ENCODE measurements around the gene RHOF. TPM values are rescaled to one million over a fixed set of nuclear protein-coding genes. Genes with fewer than 3 reads are reported as not detected.

RHOF gene
- total and polyA plus RNA-seq, 4 donors: 0.97 to 7.0 (median 3.5) TPM

GRCh38 chr12:121830588-121831265 is 37.2 kb upstream of the RHOF start:
- Histone ChIP-seq H3K27ac (ENCODE audit: low read depth in 1 of 2, low read length in 2 of 2) (no peak overlapping the region), H3K9me3 (ENCODE audit: control insufficient read depth in 4 of 4, low read length in 3 of 4) (no peaks in the 10 kb centered on the region), H3K4me3 (ENCODE audit: low read depth in 1 of 3, low read length in 3 of 3) (no peak overlapping the region), H3K9ac (ENCODE audit: low read depth in 1 of 2, low read length in 2 of 2) (no peak overlapping the region), H3K36me3 (ENCODE audit: control insufficient read depth in 4 of 4, insufficient read depth in 3 of 4, low read depth in 1 of 4, low read length in 3 of 4) (peaks cover 19 to 62% (median 28%) of the 10 kb centered on the region in 4 donors), H3K4me1 (ENCODE audit: control insufficient read depth in 4 of 4, insufficient read depth in 4 of 4, low read length in 3 of 4) (no peaks in the 10 kb centered on the region), H3K27me3 (ENCODE audit: control insufficient read depth in 4 of 4, insufficient read depth in 4 of 4, low read length in 3 of 4) (no peaks in the 10 kb centered on the region)
- 91% methylated on average over 29 of the region's 29 CpGs for WGBS
- DNase-seq (ENCODE audit: low spot score): no peak
- TF ChIP-seq HNF4G (IDR thresholded peaks at IDR 0.05) (no peak), YY1 (IDR thresholded peaks at IDR 0.05) (no peak), JUND (IDR thresholded peaks at IDR 0.05) (no peak), TAF1 (conservative IDR thresholded peaks at IDR 0.05) (no peak), SP1 (IDR thresholded peaks at IDR 0.05) (no peak), FOXA2 (IDR thresholded peaks at IDR 0.05) (no peak), MAX (IDR thresholded peaks at IDR 0.05) (no peak), HNF4A (conservative IDR thresholded peaks at IDR 0.05) (no peak), ZBTB33 (IDR thresholded peaks at IDR 0.05) (no peak)
- TF ChIP-seq, protein P1, sequence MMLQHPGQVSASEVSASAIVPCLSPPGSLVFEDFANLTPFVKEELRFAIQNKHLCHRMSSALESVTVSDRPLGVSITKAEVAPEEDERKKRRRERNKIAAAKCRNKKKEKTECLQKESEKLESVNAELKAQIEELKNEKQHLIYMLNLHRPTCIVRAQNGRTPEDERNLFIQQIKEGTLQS (IDR thresholded peaks at IDR 0.05): no peak
- TF ChIP-seq, protein P2, sequence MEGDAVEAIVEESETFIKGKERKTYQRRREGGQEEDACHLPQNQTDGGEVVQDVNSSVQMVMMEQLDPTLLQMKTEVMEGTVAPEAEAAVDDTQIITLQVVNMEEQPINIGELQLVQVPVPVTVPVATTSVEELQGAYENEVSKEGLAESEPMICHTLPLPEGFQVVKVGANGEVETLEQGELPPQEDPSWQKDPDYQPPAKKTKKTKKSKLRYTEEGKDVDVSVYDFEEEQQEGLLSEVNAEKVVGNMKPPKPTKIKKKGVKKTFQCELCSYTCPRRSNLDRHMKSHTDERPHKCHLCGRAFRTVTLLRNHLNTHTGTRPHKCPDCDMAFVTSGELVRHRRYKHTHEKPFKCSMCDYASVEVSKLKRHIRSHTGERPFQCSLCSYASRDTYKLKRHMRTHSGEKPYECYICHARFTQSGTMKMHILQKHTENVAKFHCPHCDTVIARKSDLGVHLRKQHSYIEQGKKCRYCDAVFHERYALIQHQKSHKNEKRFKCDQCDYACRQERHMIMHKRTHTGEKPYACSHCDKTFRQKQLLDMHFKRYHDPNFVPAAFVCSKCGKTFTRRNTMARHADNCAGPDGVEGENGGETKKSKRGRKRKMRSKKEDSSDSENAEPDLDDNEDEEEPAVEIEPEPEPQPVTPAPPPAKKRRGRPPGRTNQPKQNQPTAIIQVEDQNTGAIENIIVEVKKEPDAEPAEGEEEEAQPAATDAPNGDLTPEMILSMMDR (IDR thresholded peaks at IDR 0.05; ENCODE audit: low read depth, low read length, missing input control): no peak

DNA sequence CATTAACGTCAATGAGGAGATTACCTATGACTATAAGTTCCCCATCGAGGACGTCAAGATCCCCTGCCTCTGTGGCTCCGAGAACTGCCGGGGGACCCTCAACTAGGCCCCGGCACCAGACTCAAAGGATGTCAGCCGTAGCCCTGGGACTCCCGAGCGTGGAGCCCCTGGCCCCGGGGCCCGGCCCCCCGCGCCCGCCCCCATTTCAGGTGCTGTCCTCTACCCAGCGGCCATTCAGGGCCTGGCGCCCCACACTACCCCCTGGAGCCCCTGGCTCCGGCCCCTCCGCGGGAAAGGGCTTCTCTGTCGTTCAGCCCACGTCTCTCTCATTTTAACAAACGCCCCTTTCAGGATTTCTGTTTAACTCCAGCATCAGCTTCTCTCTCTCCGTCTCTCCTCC is 36.6 kb upstream of the RHOF start:
- no peak overlapping the region for H3K27ac ChIP-seq (ENCODE audit: low read depth in 1 of 2, low read length in 2 of 2)
- H3K4me1 ChIP-seq (ENCODE audit: control insufficient read depth in 4 of 4, insufficient read depth in 4 of 4, low read length in 3 of 4): no peaks in the 10 kb centered on the region
- H3K36me3 ChIP-seq (ENCODE audit: control insufficient read depth in 4 of 4, insufficient read depth in 3 of 4, low read depth in 1 of 4, low read length in 3 of 4): peaks cover 21 to 62% (median 29%) of the 10 kb centered on the region in 4 donors
- no peaks in the 10 kb centered on the region for H3K9me3 ChIP-seq (ENCODE audit: control insufficient read depth in 4 of 4, low read length in 3 of 4)
- H3K27me3 ChIP-seq (ENCODE audit: control insufficient read depth in 4 of 4, insufficient read depth in 4 of 4, low read length in 3 of 4): no peaks in the 10 kb centered on the region
- WGBS: 95% methylated on average over 23 of the region's 23 CpGs
- TF ChIP-seq NR2F2 (IDR thresholded peaks at IDR 0.05) (no peak), TAF1 (conservative IDR thresholded peaks at IDR 0.05) (no peak), YY1 (IDR thresholded peaks at IDR 0.05) (no peak), JUND (IDR thresholded peaks at IDR 0.05) (no peak)
- H3K9ac ChIP-seq (ENCODE audit: low read depth in 1 of 2, low read length in 2 of 2): no peak overlapping the region
- DNase-seq (ENCODE audit: low spot score): no peak
- no peak overlapping the region for H3K4me3 ChIP-seq (ENCODE audit: low read depth in 1 of 3, low read length in 3 of 3)

DNA sequence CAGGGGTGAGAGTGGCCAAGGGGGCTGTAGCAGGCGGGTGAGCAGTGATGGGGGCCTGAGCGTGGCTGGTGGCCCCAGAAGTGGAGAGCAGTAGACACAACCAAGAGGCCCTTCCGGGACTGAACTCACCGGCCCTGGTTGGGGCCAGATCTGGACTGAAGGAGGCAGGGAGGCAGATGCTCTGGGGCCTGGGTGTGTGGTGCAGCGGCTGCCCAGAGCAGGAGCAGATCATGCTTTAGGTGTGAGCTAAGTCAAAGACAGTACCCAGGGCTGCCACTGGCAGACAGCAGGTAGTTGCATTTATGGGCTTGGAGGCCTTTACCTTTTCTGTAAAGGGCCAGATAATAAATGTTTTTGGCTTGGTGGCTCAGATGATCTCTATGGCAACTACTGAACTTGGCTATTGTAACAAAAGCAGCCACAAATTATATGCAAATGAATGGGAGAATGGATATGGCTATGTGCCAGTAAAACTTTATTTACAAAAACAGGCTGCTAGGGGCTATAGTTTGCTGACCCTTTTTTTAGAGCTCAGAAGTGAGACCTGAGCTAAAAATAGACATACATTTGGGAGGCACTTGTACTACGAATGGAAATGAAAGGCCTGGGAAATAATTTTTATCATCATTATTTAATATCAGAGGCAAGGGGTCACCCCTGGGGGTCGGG is 35.9 kb upstream of the RHOF start:
- H3K4me3 ChIP-seq (ENCODE audit: low read depth in 1 of 3, low read length in 3 of 3): no peak overlapping the region
- no peaks in the 10 kb centered on the region for H3K27me3 ChIP-seq (ENCODE audit: control insufficient read depth in 4 of 4, insufficient read depth in 4 of 4, low read length in 3 of 4)
- 87% methylated on average over 7 of the region's 7 CpGs for WGBS
- H3K36me3 ChIP-seq (ENCODE audit: control insufficient read depth in 4 of 4, insufficient read depth in 3 of 4, low read depth in 1 of 4, low read length in 3 of 4): peaks cover 21 to 67% (median 31%) of the 10 kb centered on the region in 4 donors
- no peak overlapping the region for H3K27ac ChIP-seq (ENCODE audit: low read depth in 1 of 2, low read length in 2 of 2)
- no peak for DNase-seq (ENCODE audit: low spot score)
- H3K4me1 ChIP-seq (ENCODE audit: control insufficient read depth in 4 of 4, insufficient read depth in 4 of 4, low read length in 3 of 4): no peaks in the 10 kb centered on the region
- no peak overlapping the region for H3K9ac ChIP-seq (ENCODE audit: low read depth in 1 of 2, low read length in 2 of 2)
- H3K9me3 ChIP-seq (ENCODE audit: control insufficient read depth in 4 of 4, low read length in 3 of 4): no peaks in the 10 kb centered on the region
- TF ChIP-seq NR2F2 (IDR thresholded peaks at IDR 0.05) (no peak), MAX (IDR thresholded peaks at IDR 0.05) (no peak), FOXA2 (IDR thresholded peaks at IDR 0.05) (no peak), YY1 (IDR thresholded peaks at IDR 0.05) (no peak), HNF4G (IDR thresholded peaks at IDR 0.05) (no peak), GABPA (IDR thresholded peaks at IDR 0.05 in 1 of 2, conservative IDR thresholded peaks at IDR 0.05 in 1 of 2) (no peak), HNF4A (conservative IDR thresholded peaks at IDR 0.05) (no peak), RAD21 (IDR thresholded peaks at IDR 0.05) (no peak), TAF1 (conservative IDR thresholded peaks at IDR 0.05) (no peak)
- TF ChIP-seq, protein P2 (IDR thresholded peaks at IDR 0.05; ENCODE audit: low read depth, low read length, missing input control): no peak
